Right atrium auricular region (tissue), 2 donors: ENCODE measurements around the gene FBXO36. TPM values are rescaled to one million over a fixed set of nuclear protein-coding genes. Genes with fewer than 3 reads are reported as not detected.
"Not testable (repeated sequence)": the region's sequence is repeated elsewhere in the genome, so short reads cannot be mapped to it uniquely, and the experiment has no call there.

ENCODE experiments used
- DNase-seq: peaks from one replicate; pipeline ENCODE4 v3.0.0-alpha.2; 2019; ENCODE audit warnings: low spot score
- H3K27ac ChIP-seq, 2 donors: fragments of 200-600 bp; sonication (generic); 1 replicate in 1 of 2; 2 replicates in 1 of 2; pipeline ENCODE4 v1.5.1; 2016 to 2019
- H3K27me3 ChIP-seq, 2 donors: fragments of 200-600 bp; sonication (generic); one replicate each; pipeline versions ENCODE4 v1.5.1 to v1.6.0; 2017 to 2019
- H3K36me3 ChIP-seq: fragments of 200-600 bp; sonication (generic); one replicate; pipeline ENCODE4 v1.5.1; 2016
- H3K4me1 ChIP-seq, 2 donors: fragments of 200-600 bp; sonication (generic); one replicate each; pipeline versions ENCODE4 v1.5.1 to v1.6.0; 2017 to 2019
- H3K4me3 ChIP-seq, 2 donors: fragments of 200-600 bp; sonication (generic); 1 replicate in 1 of 2; 2 replicates in 1 of 2; pipeline ENCODE4 v1.5.1; 2017 to 2019; ENCODE audit warnings: mild to moderate bottlenecking in 1 of 2, moderate library complexity in 1 of 2
- H3K9me3 ChIP-seq, 2 donors: fragments of 200-600 bp; sonication (generic); one replicate each; pipeline ENCODE4 v1.5.1; 2019
- total RNA-seq, 2 donors: library from RNA; depleted of rRNA; stranded (reverse); fragments of >200 nt; gene quantifications; one replicate each; pipeline ENCODE4 v1.1.0, GENCODE V29; 2016
- TF ChIP-seq, protein P1 (sequence below), 2 donors: fragments of 200-600 bp; sonication (generic); IDR thresholded peaks; one replicate each; pipeline ENCODE4 v1.5.1; 2019; ENCODE audit warnings: antibody characterized with exemption in 2 of 2

The FBXO36 gene
- total RNA-seq, 2 donors from 2014 or later: 0.98 to 1.3 TPM

DNA sequence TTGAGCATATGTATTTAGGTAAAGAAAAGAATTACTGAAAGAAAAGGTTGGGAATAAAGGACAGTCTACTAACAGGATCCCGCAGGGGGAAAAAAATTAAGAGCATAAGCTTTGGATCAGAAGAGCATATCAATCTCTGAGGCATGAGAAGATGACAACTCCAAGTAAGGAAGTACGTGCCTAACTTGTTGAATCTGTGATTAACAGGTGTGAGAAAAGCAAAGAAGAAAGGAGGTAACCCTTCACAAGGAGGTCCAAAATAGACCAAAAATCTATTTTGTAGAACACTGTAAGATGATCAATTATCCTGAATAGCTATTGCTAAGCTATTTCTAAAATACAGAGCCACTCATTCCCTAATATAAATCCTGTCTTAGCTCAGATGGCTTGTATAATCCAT lies 33.3 kb upstream of the FBXO36 start:
- TF ChIP-seq, protein P1, sequence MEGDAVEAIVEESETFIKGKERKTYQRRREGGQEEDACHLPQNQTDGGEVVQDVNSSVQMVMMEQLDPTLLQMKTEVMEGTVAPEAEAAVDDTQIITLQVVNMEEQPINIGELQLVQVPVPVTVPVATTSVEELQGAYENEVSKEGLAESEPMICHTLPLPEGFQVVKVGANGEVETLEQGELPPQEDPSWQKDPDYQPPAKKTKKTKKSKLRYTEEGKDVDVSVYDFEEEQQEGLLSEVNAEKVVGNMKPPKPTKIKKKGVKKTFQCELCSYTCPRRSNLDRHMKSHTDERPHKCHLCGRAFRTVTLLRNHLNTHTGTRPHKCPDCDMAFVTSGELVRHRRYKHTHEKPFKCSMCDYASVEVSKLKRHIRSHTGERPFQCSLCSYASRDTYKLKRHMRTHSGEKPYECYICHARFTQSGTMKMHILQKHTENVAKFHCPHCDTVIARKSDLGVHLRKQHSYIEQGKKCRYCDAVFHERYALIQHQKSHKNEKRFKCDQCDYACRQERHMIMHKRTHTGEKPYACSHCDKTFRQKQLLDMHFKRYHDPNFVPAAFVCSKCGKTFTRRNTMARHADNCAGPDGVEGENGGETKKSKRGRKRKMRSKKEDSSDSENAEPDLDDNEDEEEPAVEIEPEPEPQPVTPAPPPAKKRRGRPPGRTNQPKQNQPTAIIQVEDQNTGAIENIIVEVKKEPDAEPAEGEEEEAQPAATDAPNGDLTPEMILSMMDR (IDR thresholded peaks at IDR 0.05): no peak
- Histone ChIP-seq H3K27me3 (no peaks in the 10 kb centered on the region), H3K4me1 (peaks cover 0 to 30% of the 10 kb centered on the region in 2 donors), H3K9me3 (no peaks in the 10 kb centered on the region), H3K4me3 (no peak overlapping the region), H3K36me3 (no peaks in the 10 kb centered on the region), H3K27ac (no peak overlapping the region)
- no peak for DNase-seq

GRCh38 chr2:229896857-229897256 lies 25.4 kb upstream of the FBXO36 start:
- DNase-seq: no peak
- H3K27me3 ChIP-seq: no peaks in the 10 kb centered on the region
- H3K9me3 ChIP-seq: no peaks in the 10 kb centered on the region
- no peak overlapping the region for H3K27ac ChIP-seq
- no peaks in the 10 kb centered on the region for H3K36me3 ChIP-seq
- H3K4me3 ChIP-seq: no peak overlapping the region
- peaks cover 0 to 26% of the 10 kb centered on the region in 2 donors for H3K4me1 ChIP-seq
- TF ChIP-seq, protein P1 (IDR thresholded peaks at IDR 0.05): no peak

DNA sequence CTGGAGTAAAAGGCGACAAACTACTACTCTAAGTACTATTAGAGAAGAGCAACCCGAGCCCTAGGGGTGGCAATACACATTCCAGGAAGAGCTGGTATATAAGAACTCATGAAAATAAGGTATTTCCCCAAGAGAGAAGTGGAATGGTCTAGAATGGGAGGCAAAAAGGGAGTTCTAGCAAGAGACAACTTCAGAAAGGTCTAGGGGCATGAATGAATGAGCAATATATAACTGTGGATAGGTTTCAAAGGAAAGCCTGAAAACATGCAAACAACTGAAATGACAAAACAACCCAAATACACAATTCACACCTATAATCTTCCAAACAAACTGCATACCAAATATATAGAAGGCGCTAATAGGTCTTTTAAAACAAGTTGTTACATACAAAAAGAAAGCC lies 22.7 kb upstream of the FBXO36 start:
- Histone ChIP-seq H3K4me1 (peaks cover 0 to 28% of the 10 kb centered on the region in 2 donors), H3K4me3 (no peak overlapping the region), H3K36me3 (no peaks in the 10 kb centered on the region), H3K9me3 (no peaks in the 10 kb centered on the region), H3K27me3 (no peaks in the 10 kb centered on the region), H3K27ac (no peak overlapping the region)
- TF ChIP-seq, protein P1 (IDR thresholded peaks at IDR 0.05): no peak
- no peak for DNase-seq

DNA sequence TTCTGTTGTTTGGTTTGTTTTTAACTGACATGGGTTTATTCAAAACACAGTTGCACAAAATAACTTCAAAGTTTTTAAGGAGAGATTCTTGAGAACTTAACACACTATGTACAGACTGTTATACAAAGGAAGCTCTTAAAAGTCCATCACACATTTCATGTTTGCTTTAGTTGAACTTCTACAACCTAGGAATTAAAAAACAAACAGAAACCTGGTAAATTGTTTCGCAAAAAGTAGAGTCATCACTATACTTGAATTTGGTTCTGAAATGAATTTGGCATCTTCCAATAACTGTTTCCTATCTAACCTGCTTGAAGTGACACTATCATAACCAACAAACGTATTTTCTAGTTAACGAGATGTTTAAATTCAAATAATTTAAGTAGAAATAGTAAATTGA lies 22.3 kb upstream of the FBXO36 start:
- Histone ChIP-seq H3K27ac (no peak overlapping the region), H3K4me1 (peaks cover 0 to 24% of the 10 kb centered on the region in 2 donors), H3K27me3 (no peaks in the 10 kb centered on the region), H3K36me3 (no peaks in the 10 kb centered on the region), H3K9me3 (no peaks in the 10 kb centered on the region), H3K4me3 (no peak overlapping the region)
- TF ChIP-seq, protein P1 (IDR thresholded peaks at IDR 0.05): no peak
- no peak for DNase-seq

- H3K9me3 ChIP-seq, H3K27me3 ChIP-seq, H3K36me3 ChIP-seq, H3K27ac ChIP-seq, DNase-seq, H3K4me3 ChIP-seq: not testable (repeated sequence)
- peaks cover 0 to 22% of the 10 kb centered on the region in 2 donors for H3K4me1 ChIP-seq
Observed at GRCh38 chr2:229900514-229900913, 21.8 kb upstream of the FBXO36 start.

GRCh38 chr2:229901819-229902218 lies 20.5 kb upstream of the FBXO36 start:
- Histone ChIP-seq H3K4me3 (no peak overlapping the region), H3K27ac (no peak overlapping the region), H3K4me1 (peaks cover 0 to 22% of the 10 kb centered on the region in 2 donors), H3K36me3 (no peaks in the 10 kb centered on the region), H3K9me3 (no peaks in the 10 kb centered on the region), H3K27me3 (no peaks in the 10 kb centered on the region)
- no peak for DNase-seq
- TF ChIP-seq, protein P1 (IDR thresholded peaks at IDR 0.05): no peak
